NCI-H82 (cell line): Measurements from ENCODE around the gene HMHB1.

Source experiments
- DNase-seq: peaks from one replicate; lab custom pipeline; 2025; lab: John Stamatoyannopoulos, UW

The HMHB1 gene

DNA sequence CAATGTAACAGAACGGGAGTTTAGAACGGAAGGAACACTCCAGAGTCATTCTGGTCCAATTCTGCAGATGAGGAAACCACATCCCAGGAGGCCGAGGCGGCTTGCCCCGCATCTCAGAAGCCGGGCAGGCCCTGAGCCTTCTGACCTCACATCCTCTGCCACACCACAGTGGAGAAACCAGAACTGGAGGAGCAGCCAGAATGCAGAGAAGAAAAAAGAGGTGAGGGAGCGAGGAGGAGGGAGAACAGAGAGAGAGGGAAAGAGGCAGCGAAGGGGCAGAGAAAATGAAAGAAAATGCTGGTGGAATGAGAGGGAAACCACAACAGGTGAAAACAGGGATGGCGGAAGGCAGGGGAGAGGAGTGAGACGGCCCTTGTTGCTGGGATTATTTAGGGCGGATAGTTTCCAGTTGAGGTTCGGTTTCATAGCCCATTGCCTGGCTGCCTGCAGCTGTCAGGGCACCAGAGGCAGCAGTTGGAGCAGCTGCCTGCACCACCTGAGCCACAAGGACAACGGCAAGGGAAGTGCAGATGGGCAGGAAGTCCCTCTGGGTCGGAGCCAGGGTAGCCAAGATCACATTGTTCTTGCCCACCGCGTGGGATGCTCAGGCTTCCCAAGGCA, at the start of gene HMHB1:
Gene HMHB1, plus strand, starts transcription at position 77 of the 621 bp plus-strand sequence.
- no peak for DNase-seq

DNA sequence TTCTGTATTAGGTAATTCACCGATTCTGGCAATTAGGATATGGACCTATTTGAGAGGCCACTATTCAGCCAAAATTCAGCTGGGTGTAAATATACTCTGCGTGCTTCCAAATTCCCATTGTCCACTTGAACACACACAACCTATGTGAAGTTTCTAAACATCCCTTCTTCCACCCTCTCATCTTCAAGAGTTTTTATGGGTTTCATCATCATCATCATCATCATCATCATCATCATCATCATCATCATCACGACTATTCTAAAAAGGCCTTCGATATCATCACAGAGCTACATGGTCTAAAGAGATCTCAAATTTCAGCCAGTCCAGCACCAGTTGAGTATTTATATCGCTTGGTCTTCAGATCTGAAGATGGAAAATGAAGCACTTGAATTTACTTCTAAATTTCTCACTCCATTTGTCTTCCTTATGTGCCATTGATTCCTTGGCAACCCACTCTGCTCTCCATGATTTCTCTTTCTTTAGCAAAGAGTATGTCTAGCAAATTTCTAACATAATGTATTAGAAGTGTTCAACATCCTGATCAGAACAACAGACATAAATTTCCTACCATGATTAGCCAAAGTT, 49.2 kb upstream of the HMHB1 start:
- no peak for DNase-seq

DNA sequence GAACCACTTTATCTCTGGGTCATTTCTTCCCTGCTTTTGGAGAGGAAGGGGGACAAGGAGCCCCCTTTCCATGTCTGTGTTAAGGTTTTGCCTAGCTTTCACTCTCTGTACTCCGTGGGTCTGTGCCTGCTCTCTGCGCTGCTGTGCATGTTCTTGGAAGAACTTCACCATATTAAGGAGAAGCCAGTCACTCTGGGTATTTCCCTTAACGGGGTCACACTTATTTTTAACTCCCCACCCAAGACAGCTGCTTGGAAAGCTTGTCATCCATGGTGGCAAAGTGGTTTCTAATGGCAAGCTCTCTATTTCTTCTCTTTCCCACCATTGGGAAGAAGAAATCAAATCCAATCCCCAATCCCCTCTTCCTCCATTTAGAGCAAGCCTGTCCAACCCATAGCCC, 44.8 kb upstream of the HMHB1 start:
- DNase-seq: no peak

DNA sequence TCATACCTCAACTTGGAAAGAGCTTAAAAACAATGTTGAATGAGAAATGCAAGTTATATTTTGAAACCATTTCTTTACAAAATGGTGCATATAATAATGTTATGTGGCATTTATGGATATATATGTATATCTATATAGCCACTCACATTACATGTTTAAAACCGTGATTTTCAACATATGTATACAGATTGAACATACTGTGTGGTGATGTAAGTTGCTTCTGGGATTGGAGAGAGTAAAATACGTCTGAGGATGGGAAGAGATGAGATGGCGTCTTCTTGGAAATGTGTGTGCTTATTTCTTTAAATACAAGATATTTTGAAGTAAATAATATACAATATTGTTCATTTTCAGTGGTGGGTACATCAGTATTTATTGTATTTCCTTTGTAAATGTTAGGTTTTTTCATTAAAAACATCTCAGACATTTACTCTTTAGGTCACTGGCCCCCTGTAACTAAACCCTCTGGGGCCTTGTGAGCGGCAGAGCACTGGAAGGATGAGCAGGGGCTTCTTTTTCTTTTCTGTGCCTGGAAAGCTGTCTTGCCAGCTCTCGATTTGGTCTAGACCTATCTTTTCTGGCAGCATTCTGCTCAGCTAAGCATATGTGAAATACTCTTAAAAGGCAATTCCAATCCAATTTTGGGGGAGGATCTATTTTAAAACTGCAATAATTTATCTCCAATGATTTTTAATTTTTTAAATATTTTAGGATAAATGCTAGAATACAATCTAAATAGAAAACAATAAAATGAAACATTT, 42.8 kb upstream of the HMHB1 start:
- no peak for DNase-seq

DNA sequence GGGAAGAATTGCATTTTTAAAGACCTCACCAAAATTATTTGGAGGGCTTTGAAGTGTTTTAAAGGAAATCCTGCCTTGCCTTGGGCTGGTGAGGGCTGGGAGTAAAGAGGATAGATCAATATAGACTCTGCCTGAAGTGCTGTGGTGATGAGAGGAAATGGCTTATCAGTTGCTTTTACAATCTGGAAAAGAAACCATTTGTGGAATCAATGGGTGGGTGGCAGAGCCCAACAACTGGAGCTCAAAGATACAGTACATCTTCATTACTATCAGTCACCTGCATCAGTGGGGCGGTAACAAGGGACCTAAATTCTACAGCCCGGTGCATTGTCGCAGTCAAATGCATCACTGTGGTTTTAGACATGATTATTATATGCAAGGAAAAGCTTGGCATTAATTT, 41.5 kb upstream of the HMHB1 start:
- no peak for DNase-seq

DNA sequence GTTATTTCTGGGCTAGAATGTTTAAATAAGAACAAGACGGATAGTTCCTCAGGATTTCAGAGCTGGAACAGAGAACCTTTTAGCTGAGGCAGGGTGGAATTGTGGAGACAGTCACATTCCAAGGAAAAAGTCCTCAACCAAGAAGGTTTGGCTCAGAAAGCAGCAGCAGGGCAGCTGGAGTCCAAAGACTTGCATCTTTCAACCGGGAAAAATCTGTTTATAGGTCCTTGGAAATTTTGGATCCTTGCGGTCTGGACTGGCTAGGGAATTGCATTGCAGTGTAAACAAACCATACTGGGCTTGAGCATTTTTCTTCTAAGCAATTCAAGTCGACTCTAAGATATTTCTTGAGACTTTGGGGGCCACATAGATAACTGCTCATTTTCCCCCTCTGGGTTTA, 40.8 kb upstream of the HMHB1 start:
- DNase-seq: no peak

DNA sequence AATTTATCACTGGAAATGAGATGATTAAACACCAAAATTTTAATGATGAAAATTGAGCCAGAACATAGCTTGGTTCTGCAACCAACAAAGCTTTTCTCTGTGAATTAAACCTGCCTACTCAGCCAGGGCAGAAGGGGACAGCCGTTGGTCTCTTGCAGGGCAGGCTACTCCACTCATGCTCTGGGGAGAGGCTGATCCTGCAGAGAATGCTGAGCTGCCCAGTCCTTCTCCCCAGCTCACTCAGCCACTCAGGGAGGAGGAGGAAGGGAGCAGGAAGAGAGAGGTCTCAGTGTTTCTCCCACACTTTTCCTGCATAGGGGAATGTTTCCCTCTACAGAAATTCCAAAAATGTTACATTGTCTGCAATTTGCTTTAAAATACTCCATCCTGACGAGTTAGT, 40.4 kb upstream of the HMHB1 start:
- peak; percentile 2 for DNase-seq

DNA sequence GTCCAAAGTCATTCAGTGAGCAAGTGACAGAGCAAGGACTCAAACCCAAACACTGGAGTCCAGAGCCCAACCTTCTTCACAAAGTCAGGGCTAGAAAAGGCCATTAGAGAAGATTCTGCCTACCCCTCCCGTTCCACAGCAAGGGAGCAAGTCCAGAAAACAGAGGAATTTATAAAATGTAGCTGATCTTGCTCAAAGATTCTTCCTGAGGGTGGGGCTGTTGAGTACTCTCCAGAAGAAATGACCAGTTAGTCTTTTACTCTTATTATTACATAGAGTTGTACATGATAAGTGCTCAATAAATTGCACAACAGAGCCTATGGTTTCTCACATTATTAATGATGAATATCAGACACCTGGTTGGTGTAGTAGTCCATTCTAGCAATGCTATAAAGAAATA, 39.3 kb upstream of the HMHB1 start:
- DNase-seq: no peak

DNA sequence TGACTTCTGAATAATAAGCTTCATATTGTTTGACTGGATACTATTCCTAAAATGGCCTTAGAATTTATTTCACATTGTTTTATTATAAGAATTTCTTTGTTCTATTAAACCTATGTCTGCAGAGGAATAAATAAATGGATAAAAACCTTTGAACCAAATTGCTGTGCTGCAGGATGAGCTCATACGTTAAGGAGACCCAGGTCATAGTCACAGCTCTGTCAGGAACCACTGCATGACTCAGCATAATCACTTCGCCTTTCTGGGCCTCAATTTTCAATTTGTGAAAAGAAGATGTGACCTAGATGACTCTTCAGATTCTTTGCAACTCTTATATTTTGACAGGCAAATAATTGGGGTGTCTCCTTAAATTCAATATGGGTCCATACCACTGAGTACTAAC, 36.7 kb upstream of the HMHB1 start:
- DNase-seq: no peak

DNA sequence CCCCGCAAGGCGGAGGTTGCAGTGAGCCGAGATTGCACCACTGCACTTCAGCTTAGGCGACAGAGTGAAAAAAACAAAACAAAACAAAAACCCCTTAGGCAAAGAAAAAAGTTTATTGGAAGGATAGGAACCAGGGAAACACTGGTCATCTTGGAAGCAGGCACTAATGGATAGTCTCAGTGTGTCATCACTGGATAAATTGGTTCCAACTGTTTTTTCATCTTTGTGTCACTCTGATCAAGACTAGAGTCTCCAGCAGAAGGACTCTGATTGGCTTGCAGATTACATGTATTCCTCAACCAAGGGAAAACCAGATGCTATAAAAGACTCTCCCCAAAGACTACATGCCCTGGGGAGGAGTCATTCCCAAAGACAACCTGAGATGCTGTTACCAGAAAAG, 35.0 kb upstream of the HMHB1 start:
- DNase-seq: no peak

DNA sequence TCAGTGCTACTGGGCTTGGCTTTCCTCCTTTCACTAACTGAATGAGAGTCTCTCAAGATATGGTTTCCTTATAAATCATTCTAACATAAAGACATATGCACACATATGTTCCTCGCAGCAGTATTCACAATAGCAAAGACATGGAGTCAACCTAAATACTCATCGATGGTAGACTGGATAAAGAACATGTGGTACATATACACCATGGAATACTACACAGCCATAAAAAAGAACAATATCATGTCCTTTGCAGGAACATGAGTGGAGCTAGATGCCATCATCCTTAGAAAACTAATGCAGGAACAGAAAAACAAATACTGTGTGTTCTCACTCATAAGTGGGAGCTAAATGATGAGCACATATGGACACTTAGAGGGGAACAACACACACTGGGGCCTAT, 32.5 kb upstream of the HMHB1 start:
- DNase-seq: no peak

DNA sequence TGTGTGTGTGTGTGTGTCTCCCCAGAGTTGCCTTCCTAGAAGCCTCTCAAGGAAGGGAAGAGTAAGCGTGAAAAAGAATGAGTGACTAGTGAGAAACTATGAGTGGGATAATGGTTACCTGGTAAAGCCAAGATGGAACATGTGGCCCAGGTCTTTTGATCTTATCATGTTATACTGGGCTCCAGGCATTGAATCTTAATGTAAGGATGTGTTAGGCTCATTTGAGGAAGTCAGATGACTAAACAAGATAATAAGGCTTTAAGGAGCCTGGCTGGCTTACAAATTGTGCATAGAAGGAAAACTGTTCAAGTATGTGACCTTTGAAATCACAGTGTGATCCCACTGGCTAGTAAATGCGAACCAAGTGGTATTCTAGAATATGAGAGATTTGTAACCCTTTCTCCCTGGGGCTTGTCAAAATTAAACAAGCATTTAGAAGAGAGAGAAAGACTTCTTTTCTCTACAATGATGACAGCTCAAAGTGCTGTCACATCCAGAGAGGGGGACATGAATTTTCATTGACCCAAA, 29.9 kb upstream of the HMHB1 start:
- peak; percentile 36 for DNase-seq

DNA sequence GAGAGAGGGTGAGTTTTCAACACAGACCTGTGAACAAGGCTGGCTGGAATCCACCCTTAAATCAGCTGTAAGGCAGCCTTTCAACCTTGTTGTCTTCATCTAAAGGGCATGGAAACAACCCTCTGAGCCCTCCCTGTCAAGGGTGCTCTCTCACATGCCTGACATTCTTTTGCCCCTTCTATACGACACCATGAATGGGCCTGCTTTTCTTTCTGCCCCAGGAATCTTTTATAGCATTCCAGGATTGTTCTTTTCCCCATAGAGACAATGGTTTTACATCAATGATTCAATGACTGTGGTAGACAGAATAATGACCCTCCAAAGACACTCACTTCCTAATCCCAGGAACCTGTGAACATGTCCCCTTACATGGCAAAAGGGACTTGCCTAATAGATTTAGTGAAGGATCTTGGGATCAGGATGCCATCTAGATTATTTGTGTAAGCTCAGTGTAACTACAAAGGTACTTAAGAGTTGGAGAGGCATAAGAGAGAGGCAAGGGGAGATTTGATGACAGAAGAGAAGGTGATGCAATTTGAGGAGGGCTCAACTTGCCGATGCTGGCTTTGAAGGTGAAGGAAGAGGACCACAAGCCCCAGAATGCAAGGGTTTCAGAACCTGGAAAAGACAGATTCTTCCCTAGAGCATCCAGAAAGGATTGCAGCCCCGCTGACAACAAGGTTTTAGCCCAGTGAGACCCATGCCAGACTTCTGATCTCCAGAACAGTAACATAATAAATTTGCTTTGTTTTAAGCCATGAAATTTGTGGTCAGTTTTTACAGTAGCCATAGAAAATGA, 29.2 kb upstream of the HMHB1 start:
- DNase-seq: peak; percentile 43

DNA sequence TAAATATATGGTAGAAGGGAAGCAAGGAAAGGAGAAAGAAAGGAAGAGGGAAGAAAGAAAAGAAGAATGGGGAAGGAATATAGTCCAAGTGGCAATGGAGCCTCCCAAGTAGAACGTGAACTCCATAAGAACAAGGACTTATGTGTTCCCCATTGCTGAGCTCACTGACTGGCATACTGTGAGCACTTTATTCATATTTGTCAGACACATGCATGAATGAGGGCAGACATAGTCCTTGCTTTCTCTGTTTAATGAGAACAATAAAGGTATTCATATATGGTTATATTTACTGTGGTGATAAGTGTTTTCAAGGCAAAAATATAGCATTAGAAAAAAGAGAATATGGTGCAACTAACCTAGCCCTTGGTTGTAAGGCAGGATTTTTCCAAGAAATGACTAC, 23.6 kb upstream of the HMHB1 start:
- no peak for DNase-seq

DNA sequence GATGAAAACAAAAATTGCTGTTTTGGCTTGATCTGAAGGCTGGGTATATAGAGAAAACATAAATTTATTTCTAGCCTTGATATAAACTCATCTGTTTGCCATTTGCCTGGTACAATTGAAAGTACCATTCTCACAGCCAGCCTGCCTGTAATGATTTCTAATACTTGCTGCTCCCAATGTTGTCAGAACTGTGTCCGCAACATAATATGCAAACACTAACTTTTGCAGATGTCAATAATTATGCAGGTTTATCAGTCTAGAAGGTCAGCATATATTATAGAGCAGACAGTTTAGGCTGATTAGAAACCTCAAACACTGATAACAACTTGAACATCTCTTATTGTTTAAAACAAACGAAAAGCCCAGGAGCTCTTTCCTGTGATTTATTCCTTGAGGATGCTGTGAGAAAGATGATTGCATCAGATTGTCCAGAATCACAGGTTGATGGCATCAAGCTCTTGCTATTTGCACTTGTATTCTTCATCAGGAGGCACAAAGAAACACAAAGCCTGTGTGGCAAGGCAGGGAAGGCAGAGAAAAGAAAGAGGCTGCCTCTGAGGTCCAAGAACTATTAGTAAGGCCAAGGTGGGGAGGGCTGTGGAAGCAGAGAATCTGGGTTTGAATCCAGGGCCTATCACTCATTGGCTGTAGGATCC, 21.4 kb upstream of the HMHB1 start:
- DNase-seq: no peak

DNA sequence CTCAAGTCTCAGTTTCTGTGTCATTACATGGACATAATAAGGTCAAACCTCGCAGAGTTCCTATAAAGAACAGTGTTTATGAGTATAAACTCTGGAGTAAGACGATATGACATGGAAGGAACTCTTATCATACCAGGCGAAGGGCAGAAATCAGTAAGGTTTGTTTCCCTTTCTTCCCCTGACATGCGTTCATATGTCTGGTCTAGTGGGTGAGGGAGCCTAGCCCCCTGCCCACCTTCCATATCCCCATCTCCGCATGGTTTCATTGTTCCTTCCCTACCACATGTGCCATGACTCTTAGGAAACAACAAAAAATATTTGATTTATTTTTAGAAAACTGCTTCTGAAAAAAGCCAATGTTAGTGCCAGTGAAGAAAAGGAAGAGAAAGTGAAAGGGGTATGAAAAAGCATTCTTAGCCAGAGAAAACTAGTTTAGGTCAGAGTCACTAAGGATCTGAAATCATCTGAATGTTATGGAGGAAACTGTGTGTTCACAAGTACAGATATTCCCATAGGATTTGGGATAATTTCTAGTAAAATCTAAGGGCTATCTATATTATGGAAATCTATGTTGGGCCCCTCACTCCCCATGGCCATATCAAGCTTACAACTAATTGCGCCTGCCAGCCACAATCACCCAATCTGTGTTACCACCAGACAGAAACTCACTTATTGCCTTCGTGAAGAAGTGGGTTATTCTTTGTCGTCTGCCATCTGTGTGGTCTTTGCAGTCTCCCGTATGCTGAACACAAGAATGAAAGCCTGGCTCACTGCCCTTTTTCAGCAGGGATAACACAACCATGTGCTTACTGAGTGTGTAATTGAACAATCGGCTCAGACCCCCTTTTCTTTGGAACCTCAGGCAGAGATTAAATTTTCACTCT, 19.9 kb upstream of the HMHB1 start:
- DNase-seq: peak; percentile 19

DNA sequence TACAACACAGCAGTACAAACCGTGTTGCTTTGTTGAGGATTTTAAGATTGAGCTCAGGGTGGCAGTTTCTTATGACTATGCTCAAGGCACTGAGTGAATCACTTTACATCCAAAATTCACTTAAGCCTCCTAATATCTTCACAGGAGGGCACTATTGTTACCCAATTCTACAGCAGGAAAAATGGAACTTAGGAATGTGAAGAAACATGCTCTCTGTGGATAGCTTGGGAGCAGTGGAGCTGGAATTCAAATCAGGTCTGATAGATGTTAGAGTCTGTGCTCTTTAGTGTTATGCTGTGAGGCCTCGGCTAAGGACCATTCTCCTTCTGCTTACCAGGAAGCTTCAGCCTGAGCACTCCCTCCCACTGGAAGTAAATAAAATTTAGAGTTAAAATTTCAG, 18.7 kb upstream of the HMHB1 start:
- no peak for DNase-seq

DNA sequence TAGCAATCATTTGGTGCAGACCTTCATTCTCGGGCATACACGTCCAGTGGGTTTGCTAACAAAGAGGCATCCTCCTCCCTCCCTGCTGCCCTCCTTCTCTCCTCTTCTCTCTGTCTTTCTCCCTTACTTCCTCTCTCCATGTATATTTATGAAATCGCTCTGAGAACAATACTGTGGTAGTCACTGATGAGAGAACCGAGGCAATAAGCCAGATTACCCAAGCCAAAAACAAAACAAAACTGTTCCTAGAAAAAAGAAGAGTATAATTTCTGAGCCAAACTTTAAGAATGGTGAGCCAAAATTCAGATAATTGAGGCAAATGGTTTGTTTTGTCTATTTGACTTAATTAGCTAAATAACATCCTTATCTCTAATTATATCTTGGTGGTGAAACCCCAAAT, 15.8 kb upstream of the HMHB1 start:
- DNase-seq: no peak

DNA sequence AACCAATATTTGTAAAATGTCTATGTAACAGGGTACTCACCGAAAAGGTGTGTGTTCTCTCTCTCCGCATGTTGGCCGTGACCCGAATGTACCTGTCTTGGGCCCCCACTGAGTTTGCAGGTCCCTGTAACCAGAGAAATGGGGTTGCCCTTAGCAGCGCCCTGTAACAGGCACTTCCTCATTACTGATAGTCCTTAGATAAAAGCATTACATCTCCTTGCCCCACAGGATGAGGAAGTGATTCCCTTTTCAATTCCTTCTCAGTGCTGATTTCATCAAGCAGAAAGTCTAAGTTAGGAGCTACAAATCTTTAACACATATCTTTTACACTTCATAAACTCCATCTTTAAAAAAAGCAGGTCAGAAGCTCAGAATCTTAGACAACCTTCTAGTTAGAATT, 15.2 kb upstream of the HMHB1 start:
- no peak for DNase-seq

DNA sequence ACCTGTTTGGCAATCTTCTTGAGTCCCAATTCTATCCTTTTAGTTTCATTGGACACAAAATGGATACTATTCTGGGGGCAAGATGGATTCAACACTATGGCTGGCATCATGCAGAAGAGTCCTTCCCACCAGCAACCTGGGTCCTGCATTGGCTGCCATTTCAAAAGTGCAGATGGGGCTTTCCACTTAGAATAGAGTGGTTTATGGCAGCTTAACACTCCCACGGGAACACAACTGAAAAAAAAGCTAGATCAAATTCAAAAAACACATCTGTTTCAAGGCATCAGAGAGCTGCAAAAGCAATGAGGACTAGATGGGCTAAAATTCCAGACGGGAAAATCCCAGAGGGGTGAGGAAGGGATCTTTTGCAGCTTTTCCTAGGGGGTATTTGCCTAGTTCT, 11.2 kb upstream of the HMHB1 start:
- DNase-seq: peak; percentile 59
